Activated CD4-positive, CD25-positive, alpha-beta regulatory T cell treated with anti-CD3 and anti-CD28 coated beads, Interleukin-2, amount 50 U/mL, for 16 hours (primary cell): ENCODE data around the gene BRD1.
"Not testable (repeated sequence)": the region's sequence is repeated elsewhere in the genome, so short reads cannot be mapped to it uniquely, and the experiment has no call there.

Experiments
- DNase-seq: peaks from one replicate; pipeline ENCODE4 v3.0.0-alpha.2; 2020; ENCODE audit warnings: low read depth, low spot score

Gene BRD1

GRCh38 chr22:49769691-49770546 lies 57.8 kb downstream of the BRD1 start:
- no peak for DNase-seq

GRCh38 chr22:49768951-49769690 lies 58.6 kb downstream of the BRD1 start:
- no peak for DNase-seq

- no peak for DNase-seq
Measured at GRCh38 chr22:49768077-49768910, 59.4 kb downstream of the BRD1 start.

- no peak for DNase-seq
Measured at GRCh38 chr22:49767355-49768062, 60.2 kb downstream of the BRD1 start.

- DNase-seq = no peak
Measured at GRCh38 chr22:49765951-49766350, 61.7 kb downstream of the BRD1 start.

- DNase-seq = no peak
Measured at GRCh38 chr22:49765091-49765771, 62.4 kb downstream of the BRD1 start.

- DNase-seq = no peak
Measured at GRCh38 chr22:49764127-49764581, 63.5 kb downstream of the BRD1 start.

GRCh38 chr22:49763696-49764095 lies 64.0 kb downstream of the BRD1 start:
- no peak for DNase-seq

GRCh38 chr22:49763138-49763537 lies 64.5 kb downstream of the BRD1 start:
- DNase-seq = no peak

- not testable (repeated sequence) for DNase-seq
Measured at GRCh38 chr22:49762571-49762970, 65.1 kb downstream of the BRD1 start.

GRCh38 chr22:49761836-49762235 lies 65.8 kb downstream of the BRD1 start:
- DNase-seq = no peak

- no peak for DNase-seq
Measured at GRCh38 chr22:49760630-49761571, 66.8 kb downstream of the BRD1 start.

GRCh38 chr22:49760280-49760629 lies 67.4 kb downstream of the BRD1 start:
- no peak for DNase-seq

- DNase-seq = no peak
Measured at GRCh38 chr22:49756676-49757075, 71.0 kb downstream of the BRD1 start.

- no peak for DNase-seq
Measured at GRCh38 chr22:49756201-49756600, 71.5 kb downstream of the BRD1 start.

GRCh38 chr22:49755631-49756001 lies 72.1 kb downstream of the BRD1 start:
- no peak for DNase-seq

GRCh38 chr22:49754696-49755630 lies 72.7 kb downstream of the BRD1 start:
- no peak for DNase-seq

GRCh38 chr22:49753961-49754695 lies 73.5 kb downstream of the BRD1 start:
- no peak for DNase-seq
